Activated naive CD4-positive, alpha-beta T cell treated with anti-CD3 and anti-CD28 coated beads for 36 hours (primary cell): ENCODE results near the gene NHERF2. TPM values are rescaled to one million over a fixed set of nuclear protein-coding genes. Genes with fewer than 3 reads are reported as not detected.
A peak's percentile ranks its signal among the peaks of the same experiment; 100 is the strongest.

Source experiments
- CTCF ChIA-PET: fragments of 350-600 bp; sonication (Branson Sonifier 250); formaldehyde crosslinking; loops from one replicate; lab custom pipeline; 2021; ENCODE audit warnings: antibody characterized with exemption; lab: Charles Lee
- DNase-seq: peaks from one replicate; pipeline ENCODE4 v3.0.0-alpha.2; 2020
- H3K27ac Mint-ChIP-seq: one replicate; pipeline ENCODE4 v1.8.0; 2021; ENCODE audit warnings: mild to moderate bottlenecking, mixed read lengths
- H3K27me3 Mint-ChIP-seq: one replicate; pipeline ENCODE4 v1.8.0; 2021; ENCODE audit warnings: low read depth, mixed read lengths
- H3K36me3 Mint-ChIP-seq: one replicate; pipeline ENCODE4 v1.8.0; 2021; ENCODE audit warnings: low read depth, mixed read lengths
- H3K4me1 Mint-ChIP-seq: one replicate; pipeline ENCODE4 v1.8.0; 2021; ENCODE audit warnings: low read depth, mixed read lengths
- H3K4me3 Mint-ChIP-seq: one replicate; pipeline ENCODE4 v1.8.0; 2021; ENCODE audit warnings: mild to moderate bottlenecking, moderate library complexity, mixed read lengths
- H3K9me3 Mint-ChIP-seq: one replicate; pipeline ENCODE4 v1.8.0; 2021; ENCODE audit warnings: mixed read lengths
- intact Hi-C: fragments of 100-400 bp; cut with micrococcal nuclease; formaldehyde crosslinking; loops from one replicate; pipeline ENCODE4 v1.15.1; 2023
- total RNA-seq, 2 experiments: library from RNA; stranded (reverse); gene quantifications; one replicate each; pipeline ENCODE4 v1.2.3, GENCODE V29; 2021

The NHERF2 gene
- total RNA-seq, 2 experiments from 2014 or later = 1.5 to 2.1 TPM

DNA sequence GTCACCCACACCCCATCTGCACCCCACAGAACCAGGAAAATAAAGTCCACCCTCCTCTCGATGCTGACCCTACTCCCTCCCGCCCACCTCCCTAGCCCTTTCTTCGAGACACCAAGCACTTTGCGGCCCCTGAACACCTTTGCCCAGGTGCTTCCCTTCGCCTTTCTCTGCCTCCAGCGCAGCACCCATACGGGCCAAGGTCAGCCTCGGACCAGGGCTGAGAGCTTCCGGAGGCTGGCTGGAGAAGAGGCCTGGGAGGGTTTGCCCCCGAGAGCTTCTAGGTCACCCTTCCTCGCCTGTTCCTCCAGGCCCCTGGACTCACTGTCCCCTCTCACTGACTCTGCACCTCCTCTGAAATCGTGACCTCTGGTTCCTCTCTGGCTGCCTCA is 2.7 kb upstream of the NHERF2 start:
- CTCF ChIA-PET = interaction anchor here (2.2 to 4.3 kb wide), 2 partner anchors 12 to 116 kb away, joined by 8 to 52 read pairs; no protein-coding TSS in a partner anchor
- H3K4me3 Mint-ChIP-seq = no peak overlapping the region
- DNase-seq = no peak
- H3K9me3 Mint-ChIP-seq = no peaks in the 10 kb centered on the region
- no peak overlapping the region for H3K27ac Mint-ChIP-seq
- intact Hi-C loops = no loop called here
- H3K27me3 Mint-ChIP-seq = peaks cover 26% of the 10 kb centered on the region
- no peaks in the 10 kb centered on the region for H3K36me3 Mint-ChIP-seq
- peaks cover 22% of the 10 kb centered on the region for H3K4me1 Mint-ChIP-seq

DNA sequence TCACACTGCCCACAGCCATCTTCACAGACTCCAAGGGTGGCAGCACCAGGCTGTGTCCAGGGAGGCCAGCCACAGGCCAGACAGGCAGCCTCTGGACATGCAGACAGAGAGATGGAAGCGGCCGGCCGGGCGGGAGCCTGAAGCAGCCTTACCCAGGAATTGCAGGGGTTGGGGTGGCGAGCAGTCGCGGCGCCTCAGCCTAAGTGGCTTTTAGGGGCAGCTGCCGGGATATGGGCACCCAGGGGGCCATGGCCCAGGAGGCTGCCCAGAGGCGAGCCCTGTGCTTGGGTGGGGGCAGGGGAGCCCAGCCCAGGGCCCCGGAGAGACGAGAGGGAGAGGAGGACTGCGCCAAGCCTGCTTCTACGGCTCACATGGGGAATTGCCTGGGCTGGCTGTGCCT is 1.5 kb upstream of the NHERF2 start:
- H3K4me1 Mint-ChIP-seq = peaks cover 22% of the 10 kb centered on the region
- no peak overlapping the region for H3K4me3 Mint-ChIP-seq
- CTCF ChIA-PET = interaction anchor here (0.7 to 4.3 kb wide), 3 partner anchors 115 to 493 kb away, joined by 3 to 52 read pairs (median 3); no protein-coding TSS in a partner anchor
- no peaks in the 10 kb centered on the region for H3K36me3 Mint-ChIP-seq
- intact Hi-C loops = no loop called here
- DNase-seq = no peak
- H3K27me3 Mint-ChIP-seq = peaks cover 24% of the 10 kb centered on the region
- H3K27ac Mint-ChIP-seq = no peak overlapping the region
- H3K9me3 Mint-ChIP-seq = no peaks in the 10 kb centered on the region

DNA sequence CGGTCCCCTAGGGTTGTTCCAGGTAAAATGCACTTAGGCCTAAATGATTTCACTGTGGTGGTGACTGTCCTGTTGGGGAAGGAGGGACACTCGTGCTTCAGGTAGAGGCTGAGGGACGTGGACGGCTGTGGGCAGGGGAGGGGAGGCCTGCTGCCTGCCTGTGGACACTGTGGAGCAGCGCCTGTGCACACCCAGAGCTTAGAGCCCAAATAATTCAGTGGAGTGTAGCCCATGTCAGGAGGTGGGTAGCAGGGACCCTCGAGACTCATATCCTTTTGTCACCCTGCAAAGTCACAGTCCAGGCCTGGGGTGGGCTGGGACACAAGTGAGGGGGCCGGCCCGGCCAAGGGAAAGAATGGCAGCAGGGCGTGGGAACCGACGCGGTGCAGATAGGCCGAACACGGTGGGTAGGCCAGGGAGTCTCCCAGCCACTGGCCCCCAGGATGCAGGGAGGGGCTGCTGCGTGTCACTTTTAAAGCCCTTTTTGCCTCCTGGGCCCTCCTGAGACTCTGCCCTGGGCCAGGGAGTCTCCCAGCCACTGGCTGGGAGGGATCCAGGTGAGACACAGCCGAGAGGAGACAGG is 733 bp upstream of the NHERF2 start:
- Mint-ChIP-seq H3K9me3 (no peaks in the 10 kb centered on the region), H3K27ac (no peak overlapping the region), H3K4me1 (peaks cover 20% of the 10 kb centered on the region), H3K27me3 (peaks cover 20% of the 10 kb centered on the region), H3K36me3 (no peaks in the 10 kb centered on the region), H3K4me3 (peak overlapping the region; percentile 50)
- DNase-seq = no peak
- intact Hi-C loops = no loop called here
- CTCF ChIA-PET = no interaction called here

DNA sequence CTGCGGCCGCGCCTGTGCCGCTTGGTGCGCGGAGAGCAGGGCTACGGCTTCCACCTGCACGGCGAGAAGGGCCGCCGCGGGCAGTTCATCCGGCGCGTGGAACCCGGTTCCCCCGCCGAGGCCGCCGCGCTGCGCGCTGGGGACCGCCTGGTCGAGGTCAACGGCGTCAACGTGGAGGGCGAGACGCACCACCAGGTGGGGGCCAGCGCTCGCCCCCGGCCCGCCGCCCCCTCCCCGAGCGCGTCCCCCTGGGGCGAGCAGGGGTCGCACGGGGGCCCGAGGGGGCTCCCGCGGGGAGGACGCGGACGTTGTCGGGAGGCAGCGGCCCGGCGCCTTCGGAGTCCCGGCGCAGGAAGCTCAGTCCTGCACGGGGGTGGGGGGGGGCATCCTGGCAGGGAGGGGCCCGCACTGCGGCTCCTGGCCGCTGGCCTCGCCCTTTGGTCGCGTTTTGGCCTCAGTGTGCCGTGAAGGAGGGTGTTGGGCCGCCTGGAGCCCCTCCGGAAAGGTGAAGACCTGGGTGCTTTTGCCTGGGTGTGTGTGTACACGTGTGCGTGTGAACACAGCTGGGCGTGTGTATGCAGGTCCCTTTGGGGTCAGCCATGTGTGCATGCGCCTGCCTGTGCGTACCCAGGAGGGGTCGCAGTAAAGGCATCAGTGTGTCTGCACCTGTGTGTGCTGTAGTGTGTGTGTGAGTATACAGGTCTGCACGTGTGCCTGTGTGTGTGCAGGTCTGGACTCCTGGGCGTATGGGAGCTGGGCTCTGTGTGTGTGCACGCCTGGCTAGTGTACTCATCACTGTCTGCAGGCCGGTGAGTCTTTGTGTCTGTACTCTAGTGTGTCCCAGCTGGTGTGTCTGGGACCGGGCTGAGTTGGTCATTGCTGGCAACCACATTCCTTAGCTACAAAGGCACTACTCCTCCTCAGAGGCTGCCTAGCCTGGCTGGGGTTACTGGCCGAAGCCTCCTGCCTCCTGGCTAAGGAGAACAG is 615 bp downstream of the NHERF2 start:
- no peak for DNase-seq
- CTCF ChIA-PET = interaction anchor here (0.6 to 0.7 kb wide), 2 partner anchors 19 to 1143 kb away, joined by 3 read pairs; no protein-coding TSS in a partner anchor
- no peaks in the 10 kb centered on the region for H3K9me3 Mint-ChIP-seq
- intact Hi-C loops = loop anchor here (2.0 kb wide), 1 partner anchor 19 kb away; the partner anchor contains the start of genes NTHL1 and TSC2
- H3K4me1 Mint-ChIP-seq = peaks cover 20% of the 10 kb centered on the region
- H3K27ac Mint-ChIP-seq = no peak overlapping the region
- no peaks in the 10 kb centered on the region for H3K36me3 Mint-ChIP-seq
- peaks cover 9% of the 10 kb centered on the region for H3K27me3 Mint-ChIP-seq
- H3K4me3 Mint-ChIP-seq = peak overlapping the region; percentile 57

DNA sequence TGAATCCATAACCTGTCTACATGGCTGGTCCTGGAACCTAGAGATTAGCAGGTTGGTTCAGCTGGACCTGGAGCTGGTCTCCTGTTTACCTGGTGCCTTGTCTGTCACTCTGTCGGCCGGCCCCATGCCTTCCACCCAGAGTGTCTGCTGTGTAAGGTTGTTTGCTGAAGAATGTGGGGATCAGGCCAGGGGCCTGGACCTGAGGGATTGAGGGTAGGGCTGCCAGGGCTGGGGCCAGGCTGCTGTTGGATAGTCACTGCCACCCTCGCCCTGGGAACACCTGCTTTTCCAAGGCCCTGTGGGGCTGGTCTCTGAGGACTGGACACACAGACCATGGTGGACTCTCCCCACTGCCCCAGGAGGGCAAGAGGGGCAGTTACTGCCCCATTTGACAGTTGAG is 1.4 kb downstream of the NHERF2 start:
- no peaks in the 10 kb centered on the region for H3K9me3 Mint-ChIP-seq
- intact Hi-C loops = loop anchor here (2.0 kb wide), 1 partner anchor 19 kb away; the partner anchor contains the start of genes NTHL1 and TSC2

DNA sequence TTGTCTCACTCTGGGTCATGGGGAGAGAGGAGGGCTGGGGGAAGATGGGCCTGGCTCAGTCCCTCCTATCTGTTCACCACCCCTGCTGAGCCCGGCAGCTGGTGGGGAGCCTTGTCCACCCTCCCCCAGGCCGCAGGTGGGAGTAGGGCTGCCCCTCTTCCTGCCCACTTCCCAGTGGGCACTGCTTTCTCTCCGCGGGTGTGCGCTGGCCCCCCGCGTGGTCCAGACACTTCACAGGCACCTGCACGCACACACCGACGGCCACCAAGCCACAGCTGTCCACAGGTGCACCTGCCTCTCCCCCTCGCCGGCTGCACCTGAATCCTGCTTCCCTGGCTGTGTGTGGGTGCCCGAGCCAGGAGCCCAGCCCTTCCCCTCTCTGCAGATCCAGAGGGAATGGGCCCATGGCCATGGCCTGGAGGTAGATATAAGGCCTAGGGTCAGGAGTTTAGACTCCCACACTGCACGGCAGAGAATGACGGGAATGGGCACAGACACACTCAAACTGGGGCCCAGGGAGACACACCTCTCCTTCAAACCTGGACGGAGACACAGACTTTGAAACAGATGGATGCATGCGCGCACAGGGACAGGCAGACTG is 2.0 kb downstream of the NHERF2 start:
- Mint-ChIP-seq H3K27ac (no peak overlapping the region), H3K27me3 (peaks cover 4% of the 10 kb centered on the region), H3K36me3 (no peaks in the 10 kb centered on the region), H3K4me1 (peaks cover 12% of the 10 kb centered on the region), H3K9me3 (no peaks in the 10 kb centered on the region), H3K4me3 (no peak overlapping the region)
- intact Hi-C loops = loop anchor here (2.0 kb wide), 1 partner anchor 18 kb away; the partner anchor contains the start of genes NTHL1 and TSC2
- CTCF ChIA-PET = no interaction called here
- DNase-seq = no peak

More for the DNA sequence above, 1.4 kb downstream of the NHERF2 start:
- DNase-seq = no peak
- H3K36me3 Mint-ChIP-seq = no peaks in the 10 kb centered on the region
- CTCF ChIA-PET = interaction anchor here (0.7 kb wide), 1 partner anchor 20 kb away, joined by 3 read pairs; no protein-coding TSS in a partner anchor
- H3K4me3 Mint-ChIP-seq = no peak overlapping the region
- H3K27me3 Mint-ChIP-seq = peaks cover 4% of the 10 kb centered on the region
- no peak overlapping the region for H3K27ac Mint-ChIP-seq
- H3K4me1 Mint-ChIP-seq = peaks cover 14% of the 10 kb centered on the region

DNA sequence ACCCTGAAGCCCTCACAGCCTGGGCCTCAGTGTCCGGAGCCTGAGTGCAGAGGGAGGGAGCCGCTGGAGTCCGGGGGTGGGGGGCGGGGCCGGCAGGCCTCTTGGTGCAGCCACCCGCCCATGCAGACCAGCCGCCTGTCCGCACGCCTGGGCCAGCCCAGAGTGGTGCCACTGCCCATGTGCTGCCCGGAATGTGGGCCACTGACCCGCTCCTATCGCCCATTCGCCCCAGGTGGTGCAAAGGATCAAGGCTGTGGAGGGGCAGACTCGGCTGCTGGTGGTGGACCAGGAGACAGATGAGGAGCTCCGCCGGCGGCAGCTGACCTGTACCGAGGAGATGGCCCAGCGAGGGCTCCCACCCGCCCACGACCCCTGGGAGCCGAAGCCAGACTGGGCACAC is 2.6 kb downstream of the NHERF2 start:
- no peaks in the 10 kb centered on the region for H3K9me3 Mint-ChIP-seq
- CTCF ChIA-PET = no interaction called here
- H3K4me3 Mint-ChIP-seq = no peak overlapping the region
- peaks cover 4% of the 10 kb centered on the region for H3K27me3 Mint-ChIP-seq
- no peak for DNase-seq
- intact Hi-C loops = loop anchor here (2.0 kb wide), 1 partner anchor 17 kb away; the partner anchor contains the start of genes NTHL1 and TSC2
- no peak overlapping the region for H3K27ac Mint-ChIP-seq
- H3K4me1 Mint-ChIP-seq = peaks cover 10% of the 10 kb centered on the region
- no peaks in the 10 kb centered on the region for H3K36me3 Mint-ChIP-seq

DNA sequence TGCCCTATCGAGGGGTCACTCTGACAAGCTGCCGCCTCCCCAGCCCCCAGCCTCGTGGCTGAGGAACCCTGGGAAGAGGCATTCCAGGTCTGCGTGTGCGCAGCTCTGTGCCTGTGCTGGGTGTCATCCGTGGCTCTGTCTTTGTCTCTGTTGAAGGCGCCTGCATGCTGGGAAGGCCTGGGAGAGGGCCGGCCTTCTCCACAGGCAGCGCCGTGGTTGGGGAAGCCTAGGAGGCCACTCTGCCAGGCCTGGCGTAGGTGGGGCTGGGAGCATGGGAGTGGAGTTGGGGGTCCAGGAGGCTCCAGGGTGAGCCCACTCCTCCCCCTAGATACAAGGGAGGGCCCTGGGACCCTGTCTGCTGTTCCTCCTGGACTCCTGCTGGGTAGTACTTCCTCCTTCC is 3.3 kb downstream of the NHERF2 start:
- DNase-seq = no peak
- H3K27ac Mint-ChIP-seq = no peak overlapping the region
- H3K9me3 Mint-ChIP-seq = no peaks in the 10 kb centered on the region
- CTCF ChIA-PET = interaction anchor here (0.8 kb wide), 1 partner anchor 18 kb away, joined by 3 read pairs; the partner anchor contains the start of gene TSC2
- no peak overlapping the region for H3K4me3 Mint-ChIP-seq
- H3K27me3 Mint-ChIP-seq = peaks cover 4% of the 10 kb centered on the region
- peaks cover 10% of the 10 kb centered on the region for H3K4me1 Mint-ChIP-seq
- intact Hi-C loops = no loop called here
- H3K36me3 Mint-ChIP-seq = no peaks in the 10 kb centered on the region

DNA sequence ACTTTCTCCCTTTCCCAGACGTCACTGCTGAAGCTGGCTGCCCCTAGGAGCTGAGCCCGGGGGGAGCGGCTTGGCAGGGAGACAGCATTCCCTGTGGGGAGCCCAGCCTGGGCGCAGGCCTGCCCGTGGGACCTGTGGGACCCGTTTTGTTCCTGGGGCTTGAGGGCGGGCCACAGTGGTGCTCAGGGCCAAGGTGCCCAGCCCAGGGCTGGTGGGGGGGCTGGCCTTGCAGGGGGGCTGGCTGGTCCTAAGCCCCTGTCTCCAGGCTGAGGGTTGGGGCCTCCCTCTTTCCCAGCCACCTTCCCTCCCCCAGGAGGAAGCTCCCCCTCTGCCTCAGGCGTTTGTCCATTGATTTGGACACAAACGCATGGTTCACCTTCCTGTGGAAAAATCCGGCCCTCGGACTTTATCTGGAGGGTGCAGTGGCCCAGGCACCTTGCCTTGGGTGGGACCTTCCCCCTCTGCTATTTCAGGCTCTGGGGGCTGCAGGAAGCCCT is 4.4 kb downstream of the NHERF2 start:
- Mint-ChIP-seq H3K9me3 (no peaks in the 10 kb centered on the region), H3K27me3 (peaks cover 4% of the 10 kb centered on the region), H3K36me3 (no peaks in the 10 kb centered on the region), H3K4me3 (no peak overlapping the region), H3K4me1 (peaks cover 4% of the 10 kb centered on the region), H3K27ac (no peak overlapping the region)
- CTCF ChIA-PET = interaction anchor here (1.8 kb wide), 1 partner anchor 109 kb away, joined by 5 read pairs; no protein-coding TSS in a partner anchor
- DNase-seq = no peak
- intact Hi-C loops = no loop called here

DNA sequence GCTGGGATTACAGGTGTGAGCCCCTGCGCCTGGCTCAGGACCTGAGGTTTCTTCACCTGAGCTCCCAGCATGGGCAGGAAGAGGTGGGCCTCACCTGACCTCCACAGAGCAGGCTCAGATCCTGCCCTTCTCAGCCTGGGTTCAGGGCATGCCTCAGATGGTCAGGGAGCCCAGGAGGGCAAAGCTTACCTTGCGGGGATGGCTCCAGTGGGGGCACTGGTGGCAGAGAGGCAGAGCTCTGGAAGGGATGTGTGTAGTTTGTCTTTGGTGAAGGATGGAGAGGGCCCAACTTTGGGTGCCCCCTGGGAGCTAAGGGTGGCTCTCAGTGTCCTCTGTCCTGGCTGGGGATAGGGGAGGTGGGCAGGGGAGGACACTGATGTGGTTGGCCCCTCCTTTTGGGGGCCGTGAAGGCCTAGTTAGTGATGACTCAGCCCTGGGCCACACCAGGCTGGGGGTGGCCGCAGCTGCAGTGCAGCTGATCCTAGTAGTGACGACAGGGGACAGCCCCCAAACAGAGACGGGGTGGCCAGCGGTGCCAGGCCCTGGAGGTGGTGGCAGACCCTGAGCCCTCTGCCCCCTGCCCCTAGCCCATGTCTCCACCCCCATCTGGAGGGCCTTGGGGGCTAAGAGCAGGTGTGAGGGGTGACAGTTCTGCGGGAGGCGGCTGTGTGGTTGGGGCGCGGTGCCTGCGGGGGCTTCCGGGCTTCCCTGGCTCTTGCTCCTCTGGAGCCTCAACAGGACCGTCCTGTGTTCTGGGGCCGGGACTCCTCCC is 5.8 kb downstream of the NHERF2 start:
- Mint-ChIP-seq H3K36me3 (no peaks in the 10 kb centered on the region), H3K9me3 (no peaks in the 10 kb centered on the region), H3K4me1 (peaks cover 2% of the 10 kb centered on the region), H3K27ac (no peak overlapping the region), H3K27me3 (peaks cover 3% of the 10 kb centered on the region), H3K4me3 (no peak overlapping the region)
- CTCF ChIA-PET = interaction anchor here (1.8 kb wide), 1 partner anchor 108 kb away, joined by 5 read pairs; no protein-coding TSS in a partner anchor
- intact Hi-C loops = no loop called here
- no peak for DNase-seq
